Head of caudate nucleus (tissue), 42 donors: ENCODE data around the gene HYAL3.
"Not testable (repeated sequence)": the region's sequence is repeated elsewhere in the genome, so short reads cannot be mapped to it uniquely, and the experiment has no call there.

Source experiments
- DNase-seq, 42 donors: peaks; one replicate each; pipeline versions ENCODE4 v3.0.0 to v3.0.0-alpha.2; 2020 to 2021; ENCODE audit warnings: mixed read lengths in 7 of 42
- intact Hi-C: fragments of 100-400 bp; cut with DNase I; formaldehyde crosslinking; loops from one replicate; pipeline ENCODE4 v1.15.0; 2022

HYAL3 gene

GRCh38 chr3:50255251-50255615 lies 44.0 kb downstream of the HYAL3 start:
- intact Hi-C loops = no loop called here

GRCh38 chr3:50254577-50255250 lies 44.5 kb downstream of the HYAL3 start:
- intact Hi-C loops = no loop called here
- DNase-seq = peak in 2 of 42 donors; percentile 33 to 43

More at GRCh38 chr3:50255251-50255615, 44.0 kb downstream of the HYAL3 start:
- DNase-seq = no peak

GRCh38 chr3:50251220-50251619 lies 48.0 kb downstream of the HYAL3 start:
- peak in 18 of 42 donors; percentile 27 to 85 (median 62) for DNase-seq
- intact Hi-C loops = no loop called here

GRCh38 chr3:50250514-50250913 lies 48.7 kb downstream of the HYAL3 start:
- peak in 1 of 42 donors; percentile 2 for DNase-seq
- intact Hi-C loops = no loop called here

GRCh38 chr3:50249457-50249856 lies 49.7 kb downstream of the HYAL3 start:
- no peak for DNase-seq
- intact Hi-C loops = no loop called here

GRCh38 chr3:50248387-50248786 lies 50.8 kb downstream of the HYAL3 start:
- intact Hi-C loops = no loop called here
- DNase-seq = no peak

- no peak for DNase-seq
- intact Hi-C loops = no loop called here
Measured at GRCh38 chr3:50246517-50246954, 52.7 kb downstream of the HYAL3 start.

GRCh38 chr3:50245831-50246516 lies 53.2 kb downstream of the HYAL3 start:
- DNase-seq = peak; percentile 82 to 97 (median 92)

GRCh38 chr3:50245251-50245745 lies 53.9 kb downstream of the HYAL3 start:
- intact Hi-C loops = no loop called here
- DNase-seq = no peak

More at GRCh38 chr3:50245831-50246516, 53.2 kb downstream of the HYAL3 start:
- intact Hi-C loops = no loop called here

GRCh38 chr3:50244813-50245212 lies 54.4 kb downstream of the HYAL3 start:
- intact Hi-C loops, DNase-seq: not testable (repeated sequence)

- DNase-seq = no peak
- intact Hi-C loops = no loop called here
Measured at GRCh38 chr3:50243543-50243895, 55.7 kb downstream of the HYAL3 start.

GRCh38 chr3:50242851-50243542 lies 56.2 kb downstream of the HYAL3 start:
- DNase-seq = peak in 23 of 42 donors; percentile 37 to 75 (median 58)
- intact Hi-C loops = no loop called here
